Measurements from ENCODE around the gene MESP2. TPM values are rescaled to one million over a fixed set of nuclear protein-coding genes. Genes with fewer than 3 reads are reported as not detected.

Gene MESP2
- total RNA-seq, 1 donor from 2014 or later = 0.26 TPM

- Histone ChIP-seq H3K36me3 (ENCODE audit: control insufficient read depth, insufficient read depth, low read length) (no peaks in the 10 kb centered on the region), H3K27me3 (ENCODE audit: control insufficient read depth, insufficient read depth, low read length) (peaks cover 14% of the 10 kb centered on the region), H3K4me3 (ENCODE audit: low read depth, low read length) (no peak overlapping the region)
- DNase-seq (ENCODE audit: low read depth) (no peak), FAIRE-seq (no peak)
- TF ChIP-seq CTCF (IDR thresholded peaks at IDR 0.05; ENCODE audit: insufficient read depth, low read length, severe bottlenecking) = no peak
These were observed 39.6 kb downstream of the MESP2 start for GRCh38 chr15:89815769-89816168.

- peaks cover 14% of the 10 kb centered on the region for H3K27me3 ChIP-seq (ENCODE audit: control insufficient read depth, insufficient read depth, low read length)
- DNase-seq (ENCODE audit: low read depth) = no peak
- H3K4me3 ChIP-seq (ENCODE audit: low read depth, low read length) = no peak overlapping the region
- TF ChIP-seq CTCF (IDR thresholded peaks at IDR 0.05; ENCODE audit: insufficient read depth, low read length, severe bottlenecking) = no peak
- no peak for FAIRE-seq
- no peaks in the 10 kb centered on the region for H3K36me3 ChIP-seq (ENCODE audit: control insufficient read depth, insufficient read depth, low read length)
These were observed 41.7 kb downstream of the MESP2 start for GRCh38 chr15:89817701-89818280.

GRCh38 chr15:89818287-89818686 is 42.2 kb downstream of the MESP2 start:
- Histone ChIP-seq H3K36me3 (ENCODE audit: control insufficient read depth, insufficient read depth, low read length) (no peaks in the 10 kb centered on the region), H3K4me3 (ENCODE audit: low read depth, low read length) (no peak overlapping the region), H3K27me3 (ENCODE audit: control insufficient read depth, insufficient read depth, low read length) (peaks cover 14% of the 10 kb centered on the region)
- TF ChIP-seq CTCF (IDR thresholded peaks at IDR 0.05; ENCODE audit: insufficient read depth, low read length, severe bottlenecking) = no peak
- FAIRE-seq = no peak
- no peak for DNase-seq (ENCODE audit: low read depth)

GRCh38 chr15:89820666-89821611 is 44.8 kb downstream of the MESP2 start:
- DNase-seq (ENCODE audit: low read depth) (peak; percentile 46), FAIRE-seq (no peak)
- Histone ChIP-seq H3K36me3 (ENCODE audit: control insufficient read depth, insufficient read depth, low read length) (no peaks in the 10 kb centered on the region), H3K27me3 (ENCODE audit: control insufficient read depth, insufficient read depth, low read length) (no peaks in the 10 kb centered on the region), H3K4me3 (ENCODE audit: low read depth, low read length) (no peak overlapping the region)
- no peak for TF ChIP-seq CTCF (IDR thresholded peaks at IDR 0.05; ENCODE audit: insufficient read depth, low read length, severe bottlenecking)

- H3K4me3 ChIP-seq (ENCODE audit: low read depth, low read length) = no peak overlapping the region
- FAIRE-seq (no peak), DNase-seq (ENCODE audit: low read depth) (no peak)
- no peaks in the 10 kb centered on the region for H3K36me3 ChIP-seq (ENCODE audit: control insufficient read depth, insufficient read depth, low read length)
- no peaks in the 10 kb centered on the region for H3K27me3 ChIP-seq (ENCODE audit: control insufficient read depth, insufficient read depth, low read length)
- TF ChIP-seq CTCF (IDR thresholded peaks at IDR 0.05; ENCODE audit: insufficient read depth, low read length, severe bottlenecking) = no peak
These were observed 45.9 kb downstream of the MESP2 start for GRCh38 chr15:89822026-89822425.

Measured in bronchial epithelial cell (primary cell).